Embryonic facial prominence (tissue), 1 donor: Measurements from ENCODE around the gene LYPD6B.
A peak's percentile ranks its signal among the peaks of the same experiment; 100 is the strongest.

ENCODE experiments used
- DNase-seq: peaks from one replicate; pipeline ENCODE4 v3.0.0-alpha.2; 2016; ENCODE audit errors: extremely low spot score

LYPD6B gene

DNA sequence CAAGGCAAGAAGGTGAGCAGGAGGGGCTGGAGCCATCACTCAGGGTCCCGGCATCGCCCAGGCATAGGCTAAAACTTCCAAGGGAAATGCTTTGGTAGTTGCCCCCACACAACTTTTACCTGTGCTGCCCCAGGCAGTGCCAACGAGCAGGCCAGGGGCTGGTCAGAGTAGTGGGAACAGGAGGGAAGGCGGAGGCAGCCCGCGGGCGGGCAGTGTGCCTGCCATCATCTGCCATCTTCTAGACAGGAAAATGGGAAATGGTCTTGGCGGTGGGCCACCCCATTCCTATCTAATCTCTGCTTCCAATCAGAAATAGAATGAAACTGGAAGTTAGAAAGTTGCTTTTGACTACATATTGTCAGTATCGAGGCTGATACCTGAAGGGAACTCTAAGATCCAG, 26.0 kb upstream of the LYPD6B start:
- no peak for DNase-seq

DNA sequence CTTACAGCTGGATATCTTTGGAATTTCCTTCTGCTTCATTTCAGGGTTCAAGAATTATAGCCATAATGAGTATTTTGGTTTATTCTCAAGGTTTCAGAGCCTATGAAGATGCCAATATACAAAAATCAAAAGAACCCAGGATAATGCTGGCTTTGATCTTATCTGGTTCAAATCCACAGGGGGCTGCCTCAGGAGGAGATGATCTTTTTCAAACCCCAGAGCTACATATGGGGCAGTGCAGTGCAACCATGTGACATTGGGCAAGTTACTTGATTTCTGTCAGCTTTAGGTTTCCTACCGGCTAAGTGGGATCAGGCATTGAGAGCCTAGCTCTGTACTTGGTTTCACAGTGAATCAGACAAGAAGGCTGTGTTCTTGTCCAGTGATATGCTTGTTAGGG, 23.0 kb upstream of the LYPD6B start:
- DNase-seq, result no peak

- DNase-seq, result no peak
Observed at GRCh38 chr2:149015926-149016563, 22.5 kb upstream of the LYPD6B start.

- DNase-seq, result peak; percentile 61
Observed at GRCh38 chr2:149017116-149017985, 21.1 kb upstream of the LYPD6B start.

- no peak for DNase-seq
Observed at GRCh38 chr2:149018981-149019380, 19.5 kb upstream of the LYPD6B start.

GRCh38 chr2:149019768-149020167, 18.7 kb upstream of the LYPD6B start:
- no peak for DNase-seq

GRCh38 chr2:149020432-149020851, 18.1 kb upstream of the LYPD6B start:
- no peak for DNase-seq

- DNase-seq, result no peak
Observed at GRCh38 chr2:149021271-149021719, 17.2 kb upstream of the LYPD6B start.

- DNase-seq, result no peak
Observed at GRCh38 chr2:149021761-149022160, 16.7 kb upstream of the LYPD6B start.

GRCh38 chr2:149023091-149023490, 15.4 kb upstream of the LYPD6B start:
- no peak for DNase-seq

DNA sequence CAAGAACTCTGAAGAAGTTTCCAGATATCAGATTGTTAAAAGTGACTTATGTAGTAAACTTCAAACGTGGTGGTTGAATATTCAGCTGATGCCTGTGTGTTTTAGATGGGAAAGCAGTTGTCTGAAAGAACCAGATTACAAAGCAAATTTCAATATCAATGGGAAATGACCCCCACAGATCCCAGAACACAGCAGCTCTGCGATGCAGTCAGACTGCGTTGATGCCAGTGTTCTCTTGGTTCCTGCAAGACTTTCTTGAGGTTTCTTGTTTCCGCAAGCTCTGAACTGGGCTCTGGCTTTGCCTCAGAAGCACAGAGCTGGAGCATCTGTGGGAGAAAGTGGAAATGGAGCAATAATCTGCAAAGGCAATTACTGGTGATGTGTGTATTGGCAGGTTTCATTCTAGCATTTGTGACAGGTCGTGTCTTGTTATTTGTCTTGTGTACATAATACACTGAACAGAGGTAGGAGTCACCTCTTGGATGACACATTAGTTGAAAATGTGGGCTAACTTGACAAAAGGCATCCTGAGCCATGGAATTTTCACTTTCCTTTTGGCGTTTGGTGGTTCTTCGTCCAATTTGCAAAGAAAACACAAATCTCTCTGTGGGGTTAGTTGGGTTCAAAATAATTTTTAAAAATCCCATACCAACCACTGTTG, 10.8 kb upstream of the LYPD6B start:
- DNase-seq, result no peak

GRCh38 chr2:149028377-149028776, 10.1 kb upstream of the LYPD6B start:
- no peak for DNase-seq

GRCh38 chr2:149028891-149029290, 9.6 kb upstream of the LYPD6B start:
- no peak for DNase-seq

- DNase-seq, result no peak
Observed at GRCh38 chr2:149029307-149029965, 9.1 kb upstream of the LYPD6B start.

DNA sequence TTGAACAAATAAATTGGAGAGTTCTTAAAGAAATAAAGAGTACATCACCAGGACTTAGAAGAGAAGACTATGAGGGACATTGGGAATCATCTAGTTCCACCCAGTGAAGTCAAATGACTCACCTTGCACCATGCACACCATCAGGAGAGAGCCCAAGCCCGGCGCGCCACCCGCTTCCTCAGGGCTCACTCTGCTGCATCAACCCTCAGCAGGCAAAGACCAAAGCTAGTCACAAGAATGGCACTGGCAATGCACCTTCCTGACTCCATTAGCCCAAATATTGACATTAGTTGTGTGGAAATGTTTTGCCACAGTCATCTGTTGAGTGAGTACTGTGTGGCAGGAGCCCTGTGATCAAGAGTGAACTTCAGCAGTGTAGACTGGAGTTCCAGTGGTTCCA, 7.1 kb upstream of the LYPD6B start:
- no peak for DNase-seq

DNA sequence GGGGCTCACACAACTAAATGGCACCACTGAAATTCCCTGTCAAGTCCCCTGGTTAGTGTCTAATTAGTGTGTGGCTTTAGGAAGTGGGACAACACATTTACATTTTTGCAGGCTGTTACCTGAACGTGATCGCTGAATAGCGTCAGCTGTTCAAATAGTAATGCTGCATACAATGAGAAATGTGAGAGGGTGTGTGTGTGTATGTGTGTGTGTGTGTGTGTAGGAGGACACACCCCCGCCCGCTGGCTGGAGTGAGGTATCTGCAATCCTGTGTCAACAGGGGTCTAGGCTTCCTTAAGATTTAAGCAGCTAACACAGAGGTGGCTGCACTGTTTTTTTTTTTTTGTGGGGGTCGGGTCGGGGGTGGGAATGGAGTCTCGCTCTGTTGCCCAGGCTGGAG, 4.8 kb upstream of the LYPD6B start:
- peak; percentile 20 for DNase-seq

GRCh38 chr2:149034406-149034805, 4.1 kb upstream of the LYPD6B start:
- DNase-seq, result no peak

- DNase-seq, result no peak
Observed at GRCh38 chr2:149036507-149037293, 1.8 kb upstream of the LYPD6B start.

DNA sequence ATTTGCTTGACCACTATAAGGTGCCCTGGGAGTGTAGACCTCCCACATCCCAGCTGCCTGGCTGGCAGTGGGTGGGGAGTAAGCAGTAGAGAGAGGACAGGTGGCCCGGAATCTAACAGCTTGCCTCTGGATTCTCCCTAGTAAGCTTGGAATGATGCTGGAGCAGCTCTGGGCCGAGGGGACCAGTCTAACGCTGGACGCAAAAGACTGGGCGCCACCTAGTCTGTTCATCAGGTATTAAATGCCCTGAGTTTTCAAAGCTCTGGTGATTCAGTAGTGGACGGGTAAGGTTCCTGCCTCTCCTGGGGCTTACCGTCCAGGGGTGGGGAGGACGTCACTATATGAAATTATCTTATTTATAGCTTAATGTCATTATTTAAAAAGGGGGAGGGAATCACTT, 648 bp upstream of the LYPD6B start:
- DNase-seq, result no peak

DNA sequence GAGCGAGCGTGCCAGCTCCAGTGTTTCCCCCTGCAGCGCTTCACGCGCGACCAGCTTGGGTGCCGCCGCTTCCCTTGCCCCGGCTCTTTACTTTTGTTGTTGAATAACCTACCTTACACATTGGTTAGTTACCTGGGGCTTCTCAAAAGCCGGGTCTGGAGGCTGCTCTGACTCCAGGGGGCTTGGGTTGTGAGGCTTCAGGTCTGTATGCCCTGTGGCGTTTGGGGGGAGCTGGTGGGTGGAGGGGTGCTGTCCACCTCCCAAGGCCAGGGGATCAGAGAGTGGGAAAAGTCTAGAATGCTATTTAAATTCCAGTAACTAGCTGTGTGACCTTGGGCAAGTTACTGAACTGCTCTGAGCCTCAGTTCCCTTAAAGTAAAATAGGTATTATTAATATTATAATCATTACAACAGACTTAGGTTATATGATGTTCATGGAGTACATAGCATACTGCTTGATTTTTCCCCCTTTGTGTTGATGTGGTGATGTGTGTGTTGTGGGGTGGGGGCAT, 770 bp downstream of the LYPD6B start:
- no peak for DNase-seq

- no peak for DNase-seq
Observed at GRCh38 chr2:149040451-149040850, 2.0 kb downstream of the LYPD6B start.
